H54 (cell line): ENCODE measurements around the gene NAA30.
A peak's percentile ranks its signal among the peaks of the same experiment; 100 is the strongest.
"Not testable (repeated sequence)": the region's sequence is repeated elsewhere in the genome, so short reads cannot be mapped to it uniquely, and the experiment has no call there.

ENCODE experiments used
- DNase-seq: peaks from one replicate; pipeline ENCODE4 v3.0.0; 2011; ENCODE audit warnings: low spot score, mixed read lengths; ENCODE audit not compliant: insufficient read length
- FAIRE-seq: peaks from 3 replicates; lab custom pipeline; 2011; peaks lifted over from hg19 to GRCh38; lab: Jason Lieb, UNC
- POLR2A ChIP-seq: IDR thresholded peaks from 2 replicates; pipeline ENCODE4 v1.6.1; 2011; ENCODE audit warnings: low read depth, mild to moderate bottlenecking, low read length

NAA30 gene

DNA sequence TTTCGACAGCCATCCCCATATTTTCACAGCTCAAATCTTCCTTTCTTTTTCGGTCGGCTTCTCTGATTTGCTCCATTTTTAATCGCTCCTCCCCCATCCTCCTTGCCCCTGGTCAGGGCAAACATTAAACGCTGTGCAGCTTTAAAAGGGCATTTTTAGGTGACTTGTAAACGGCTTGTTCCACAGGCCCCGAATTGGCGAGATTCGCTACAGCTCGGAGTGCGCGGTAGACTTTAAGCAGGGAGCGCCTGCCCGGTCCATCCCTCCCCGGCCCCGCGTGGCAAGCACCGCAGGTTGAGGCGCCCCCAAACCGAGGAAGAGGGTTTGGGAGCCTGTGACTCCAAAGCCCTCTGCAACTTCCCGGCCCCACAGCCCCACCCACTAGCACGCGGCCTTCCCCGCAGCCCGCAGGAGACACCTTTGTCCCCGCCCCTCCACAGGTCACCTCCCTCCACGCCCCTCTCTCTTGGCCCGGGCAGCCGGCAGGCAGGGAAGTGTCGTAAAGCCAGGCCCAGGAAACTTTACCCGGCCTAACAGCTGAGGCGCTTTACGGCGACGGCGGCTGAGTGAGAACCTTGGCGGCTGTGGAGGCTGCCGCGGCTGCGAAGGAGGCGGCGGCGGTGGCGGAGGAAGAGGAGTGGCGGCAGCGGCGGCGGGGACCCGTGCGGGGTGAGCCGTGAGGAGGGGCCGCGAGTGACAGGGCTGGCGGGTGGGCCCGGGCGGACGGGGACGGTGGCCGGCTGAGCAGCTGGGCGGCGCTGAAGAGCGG lies at the start of gene NAA30:
NAA30 (plus strand) TSS at position 550 of the 769 bp plus-strand sequence. CDS start 372 bp downstream, outside the sequence.
- peak; percentile 64; the same call in 1 of the 2 replicates for TF ChIP-seq POLR2A
- DNase-seq (peak; percentile 58), FAIRE-seq (no peak)

DNA sequence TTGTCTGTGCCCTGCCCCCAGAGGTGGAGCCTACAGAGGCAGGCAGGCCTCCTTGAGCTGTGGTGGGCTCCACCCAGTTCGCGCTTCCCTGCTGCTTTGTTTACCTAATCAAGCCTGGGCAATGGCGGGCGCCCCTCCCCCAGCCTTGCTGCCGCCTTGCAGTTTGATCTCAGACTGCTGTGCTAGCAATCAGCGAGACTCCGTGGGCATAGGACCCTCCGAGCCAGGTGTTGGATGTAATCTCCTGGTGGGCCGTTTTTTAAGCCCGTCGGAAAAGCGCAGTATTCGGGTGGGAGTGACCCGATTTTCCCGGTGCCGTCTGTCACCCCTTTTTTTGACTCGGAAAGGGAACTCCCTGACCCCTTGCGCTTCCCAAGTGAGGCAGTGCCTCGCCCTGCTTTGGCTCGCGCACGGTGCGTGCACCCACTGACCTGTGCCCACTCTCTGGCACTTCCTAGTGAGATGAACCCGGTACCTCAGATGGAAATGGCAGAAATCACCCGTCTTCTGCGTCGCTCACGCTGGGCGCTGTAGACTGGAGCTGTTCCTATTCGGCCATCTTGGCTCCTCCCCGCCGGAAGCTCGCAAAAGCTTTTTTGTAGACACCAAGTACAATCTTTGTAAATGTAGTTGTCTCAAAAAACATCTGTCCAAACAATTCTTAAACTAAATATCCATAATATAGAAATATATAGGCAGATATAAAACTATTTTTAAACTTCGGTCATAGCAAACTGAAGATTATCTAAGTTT lies 46.7 kb upstream of the NAA30 start:
- not testable (repeated sequence) for FAIRE-seq, DNase-seq

DNA sequence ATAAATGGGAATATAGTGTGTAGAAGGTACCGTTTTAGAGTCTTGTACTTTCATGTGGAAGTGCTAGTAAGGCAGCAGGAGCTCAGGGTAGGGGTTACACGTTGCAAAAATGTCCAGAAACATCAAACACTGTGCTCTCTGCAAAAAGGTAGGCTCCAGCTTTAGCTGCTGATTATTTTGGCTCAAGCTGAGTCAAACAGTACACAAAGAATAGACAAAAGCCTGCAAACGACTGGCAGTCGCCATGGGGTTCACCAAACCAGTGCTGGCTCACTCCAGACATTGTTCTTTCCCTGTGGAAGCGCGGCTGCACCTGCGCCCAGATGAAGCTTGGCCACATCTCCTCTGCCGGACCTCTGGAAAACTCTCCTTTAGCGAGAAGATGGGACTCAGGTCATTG lies 45.3 kb upstream of the NAA30 start:
- no peak for FAIRE-seq
- TF ChIP-seq POLR2A: no peak
- no peak for DNase-seq

DNA sequence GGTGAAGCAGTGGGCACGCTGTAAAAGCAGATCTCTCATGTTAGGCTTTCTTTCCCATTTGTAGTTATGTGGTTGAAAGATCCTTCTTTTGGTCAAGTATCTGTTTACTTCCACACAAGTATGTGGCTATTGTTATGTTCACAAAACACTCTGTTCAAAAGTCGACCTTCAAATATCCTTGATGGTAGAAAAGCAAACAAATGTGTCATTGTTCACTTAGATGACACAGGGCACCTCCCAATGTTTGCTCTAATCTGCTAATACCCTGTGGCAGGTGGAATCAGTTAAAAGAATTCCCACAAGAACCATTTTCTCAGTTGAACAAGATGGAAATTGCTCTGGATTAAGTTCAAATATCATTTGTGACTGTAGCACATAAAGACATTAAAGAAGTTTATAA lies 43.6 kb upstream of the NAA30 start:
- no peak for TF ChIP-seq POLR2A
- FAIRE-seq: no peak
- no peak for DNase-seq

DNA sequence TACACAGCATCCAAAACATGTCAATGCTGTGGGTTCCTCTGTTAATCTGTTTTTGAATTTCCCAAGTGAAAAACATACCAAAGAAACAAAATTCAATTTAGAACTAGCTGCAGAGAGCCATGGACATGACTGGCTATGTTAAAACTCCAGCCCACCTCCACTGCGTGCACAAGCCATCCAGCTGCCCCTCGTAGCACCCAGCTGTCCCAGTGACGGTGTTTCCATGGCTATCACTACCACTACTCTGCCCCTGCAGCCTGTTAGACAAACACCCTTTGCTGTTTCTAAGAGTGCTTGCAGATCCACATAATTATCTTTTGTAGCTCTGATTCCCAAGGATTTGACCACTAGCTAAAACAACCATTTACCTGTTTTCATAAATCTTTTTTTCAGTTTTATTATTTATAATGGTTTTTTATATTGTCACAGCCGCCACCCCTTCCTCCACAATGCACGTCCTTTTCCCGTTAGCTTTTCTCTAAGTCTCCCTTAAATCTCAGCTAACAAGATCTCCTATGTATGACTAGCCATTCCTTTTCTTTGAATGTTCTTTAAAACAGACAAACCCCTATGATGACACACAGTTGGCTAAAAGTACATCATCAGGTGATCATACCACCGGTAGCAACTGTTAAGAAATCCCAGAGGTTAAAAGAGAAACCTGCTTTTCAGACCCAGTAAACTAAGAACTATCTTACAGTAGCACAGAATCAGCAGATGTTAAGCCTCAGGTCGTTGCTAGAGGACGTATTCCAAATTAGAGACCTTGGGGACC lies 37.8 kb upstream of the NAA30 start:
- FAIRE-seq (no peak), DNase-seq (no peak)
- TF ChIP-seq POLR2A: no peak

DNA sequence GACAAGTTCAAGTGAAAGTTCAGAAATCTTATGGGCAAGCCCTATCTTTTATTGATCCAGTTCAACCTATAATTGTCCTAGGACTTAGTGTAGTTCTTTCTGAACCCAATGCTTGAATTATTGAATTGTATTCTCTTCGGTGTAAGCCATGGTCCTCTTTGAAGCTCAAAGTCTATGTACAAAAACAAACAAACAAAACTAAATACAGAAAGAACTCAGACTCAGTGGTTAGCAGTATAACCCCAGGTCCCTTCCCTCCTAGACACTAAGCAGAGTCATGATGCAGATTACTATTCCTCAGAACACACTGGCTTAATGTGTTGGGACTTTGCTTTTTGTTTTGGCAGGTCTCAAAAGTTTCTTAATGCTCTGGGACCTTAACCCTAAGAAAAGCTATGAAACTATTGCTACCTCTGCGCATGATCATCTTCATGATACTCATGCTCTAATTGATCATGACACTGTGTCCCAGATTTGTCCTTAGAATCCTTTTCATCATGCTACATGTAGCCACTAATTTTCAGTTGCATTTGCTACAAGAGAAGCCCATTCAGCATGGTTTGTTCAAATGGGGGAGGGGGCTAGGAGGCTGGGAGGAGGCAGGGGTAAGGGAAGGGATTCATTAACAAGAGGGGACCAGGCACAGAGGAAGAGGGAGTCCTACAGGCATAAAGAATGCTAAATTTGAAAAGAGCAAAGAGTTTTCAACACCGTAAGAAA lies 35.1 kb upstream of the NAA30 start:
- no peak for FAIRE-seq
- no peak for DNase-seq
- no peak for TF ChIP-seq POLR2A

DNA sequence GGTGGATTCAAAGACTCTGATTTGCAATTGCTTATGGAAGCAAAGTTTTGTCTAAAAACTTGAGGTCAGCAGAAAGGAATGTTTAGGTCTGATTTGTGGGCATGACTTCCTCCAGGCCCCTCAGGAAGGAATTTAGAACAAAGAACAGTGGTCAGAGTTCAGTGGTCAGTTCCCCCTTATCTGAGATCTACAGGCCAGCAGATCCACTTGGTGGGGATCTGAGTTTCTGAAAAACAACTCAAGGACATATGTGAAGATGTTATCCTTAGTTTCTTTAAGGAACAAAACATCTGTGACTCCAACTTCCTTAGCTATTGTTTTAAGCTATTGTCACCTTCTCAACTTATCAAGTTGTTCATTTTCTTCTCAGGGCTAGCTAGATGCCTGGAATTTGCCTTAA lies 28.0 kb upstream of the NAA30 start:
- TF ChIP-seq POLR2A: no peak
- no peak for FAIRE-seq

DNA sequence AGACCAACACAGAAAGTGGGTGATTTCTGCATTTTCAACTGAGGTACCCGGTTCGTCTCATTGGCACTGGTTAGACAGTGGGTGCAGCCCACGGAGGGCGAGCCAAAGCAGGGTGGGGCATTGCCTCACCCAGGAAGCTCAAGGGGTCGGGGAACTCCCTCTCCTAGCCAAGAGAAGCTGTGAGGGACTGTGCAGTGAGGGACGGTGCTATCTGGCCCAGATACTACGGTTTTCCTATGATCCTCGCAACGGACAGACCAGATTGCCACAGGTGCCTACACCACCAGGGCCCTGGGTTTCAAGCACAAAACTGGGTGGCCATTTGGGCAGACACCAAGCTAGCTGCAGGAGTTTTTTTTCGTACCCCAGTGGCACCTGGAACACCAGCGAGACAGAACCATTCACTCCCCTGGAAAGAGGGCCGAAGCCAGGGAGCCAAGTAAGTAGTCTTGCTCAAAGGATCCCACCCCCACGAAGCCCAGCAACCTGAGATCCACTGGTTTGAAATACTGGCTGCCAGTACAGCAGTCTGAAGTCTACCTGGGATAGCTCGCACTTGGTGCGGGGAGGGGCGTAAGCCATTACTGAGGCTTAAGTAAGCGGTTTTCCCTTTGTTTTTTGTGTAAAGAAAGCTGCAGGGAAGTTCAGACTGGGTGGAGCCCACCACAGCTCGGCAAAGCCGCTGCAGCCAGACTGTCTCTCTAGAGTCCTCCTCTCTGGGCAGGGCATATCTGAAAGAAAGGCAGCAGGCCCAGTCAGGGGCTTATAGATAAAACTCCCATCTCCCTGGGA lies 25.5 kb upstream of the NAA30 start:
- FAIRE-seq: no peak
- no peak for TF ChIP-seq POLR2A
- no peak for DNase-seq

More for the DNA sequence above, 28.0 kb upstream of the NAA30 start:
- DNase-seq: no peak

DNA sequence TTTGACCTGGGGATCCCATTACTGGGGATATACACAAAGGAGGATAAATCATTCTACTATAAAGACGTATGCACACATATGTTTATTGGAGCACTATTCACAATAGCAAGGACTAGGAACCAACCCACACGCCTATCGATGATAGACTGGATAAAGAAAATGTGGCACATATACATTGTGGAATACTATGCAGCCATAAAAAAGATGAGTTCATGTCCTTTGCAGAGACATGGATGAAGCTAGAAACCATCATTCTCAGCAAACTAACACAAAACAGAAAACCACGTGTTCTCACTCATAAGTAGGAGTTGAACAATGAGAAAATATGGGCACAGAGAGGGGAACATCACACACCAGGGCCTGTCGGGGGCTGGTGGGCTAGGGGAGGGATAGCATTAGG lies 20.2 kb upstream of the NAA30 start:
- FAIRE-seq, DNase-seq: not testable (repeated sequence)

DNA sequence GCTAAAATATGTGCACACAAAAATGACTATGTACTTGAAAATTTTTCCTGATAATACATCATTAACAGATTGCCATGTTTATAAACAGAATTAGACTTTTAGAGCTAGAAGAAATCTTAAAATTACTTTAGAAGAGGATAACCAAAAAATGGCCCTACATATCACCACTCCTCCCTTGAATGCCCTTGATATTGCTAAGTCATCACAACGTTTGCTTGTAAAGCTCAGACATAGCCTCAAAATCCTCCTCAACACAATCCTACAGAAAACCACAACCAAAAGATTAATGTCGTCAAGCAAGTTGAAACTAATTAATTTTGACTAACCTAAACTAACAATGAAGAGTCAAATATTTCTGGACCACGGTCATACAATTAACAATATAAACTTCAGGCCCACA lies 19.4 kb upstream of the NAA30 start:
- DNase-seq (no peak), FAIRE-seq (no peak)
- TF ChIP-seq POLR2A: no peak

DNA sequence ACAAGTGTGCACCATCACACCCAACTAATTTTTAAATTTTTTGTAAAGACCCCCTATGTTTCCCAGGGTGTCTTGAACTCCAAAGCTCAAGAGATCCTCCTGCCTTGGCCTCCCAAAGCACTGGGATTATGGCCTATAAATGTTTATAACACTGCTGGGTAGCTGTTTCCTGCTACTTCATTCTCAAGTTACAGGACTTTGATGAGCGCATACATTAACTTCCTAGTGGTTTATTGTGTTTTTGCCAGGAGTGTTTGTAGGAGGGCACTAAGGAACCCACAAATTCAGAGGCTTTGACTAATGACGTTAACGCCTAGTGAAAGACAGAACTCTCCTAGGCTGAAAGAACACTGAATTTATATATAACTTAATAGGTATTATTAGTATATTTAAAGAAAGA lies 15.2 kb upstream of the NAA30 start:
- FAIRE-seq (no peak), DNase-seq (no peak)
- TF ChIP-seq POLR2A: no peak

DNA sequence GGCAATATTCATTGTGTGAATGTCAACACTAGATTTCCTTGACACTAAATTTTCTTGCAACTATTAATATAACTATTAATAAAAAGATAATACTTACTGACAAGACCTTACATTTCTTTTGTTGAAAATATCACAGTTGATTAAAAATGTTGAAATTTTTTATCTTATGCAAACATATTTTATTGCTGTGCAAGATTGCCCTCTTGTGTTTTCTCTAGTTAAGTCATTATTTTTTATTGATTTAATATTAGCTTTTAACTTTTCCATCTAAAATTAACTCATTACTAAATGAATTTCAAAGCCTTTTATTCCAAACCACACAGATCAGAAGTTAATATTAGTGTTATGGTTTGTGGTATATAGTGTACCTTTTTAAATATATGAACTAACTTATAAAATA lies 11.7 kb upstream of the NAA30 start:
- no peak for TF ChIP-seq POLR2A
- DNase-seq: no peak
- FAIRE-seq: no peak

DNA sequence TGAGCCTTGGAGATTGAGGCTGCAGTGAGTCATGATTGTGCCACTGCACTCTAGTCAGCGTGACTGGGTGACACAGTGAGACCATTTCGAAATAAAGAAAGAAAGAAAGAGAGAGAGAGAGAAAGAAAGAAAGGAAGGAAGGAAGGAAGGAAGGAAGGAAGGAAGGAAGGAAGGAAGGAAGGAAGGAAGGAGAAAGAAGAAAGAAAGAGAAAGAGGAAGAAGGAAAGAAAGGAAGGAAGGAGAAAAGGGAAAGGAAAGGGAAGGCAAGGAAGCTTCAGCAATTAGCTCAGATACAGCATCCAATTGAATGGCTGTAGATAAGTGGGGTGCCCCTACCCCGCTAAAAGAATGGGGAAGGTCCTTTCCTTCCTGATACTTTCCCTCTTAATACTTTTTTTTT lies 9.5 kb upstream of the NAA30 start:
- DNase-seq (no peak), FAIRE-seq (no peak)
- no peak for TF ChIP-seq POLR2A
